H1 (cell line): ENCODE measurements around the gene BORCS6. TPM values are rescaled to one million over a fixed set of nuclear protein-coding genes. Genes with fewer than 3 reads are reported as not detected.

Experiments used
- ATF3 ChIP-seq: IDR thresholded peaks from 2 replicates; pipeline ENCODE4 v1.6.1; 2011; ENCODE audit warnings: low read depth, mild to moderate bottlenecking, low read length; ENCODE audit not compliant: insufficient read depth
- CBX8 ChIP-seq: fragments of 300-800, 300-1000 bp; sonication (generic); IDR thresholded peaks from 2 replicates; pipeline ENCODE4 v1.7.1; 2016; ENCODE audit warnings: low read depth, low read length, borderline replicate concordance
- CHD2 ChIP-seq: IDR thresholded peaks from 2 replicates; pipeline ENCODE4 v1.6.1; 2012; ENCODE audit warnings: low read length, improper control_type of control experiment
- CHD7 ChIP-seq: fragments of 300-600 bp; sonication (generic); IDR thresholded peaks from 2 replicates; pipeline ENCODE4 v1.7.1; 2012; ENCODE audit warnings: low read length, moderate library complexity, mild to moderate bottlenecking, inconsistent platforms; ENCODE audit not compliant: insufficient replicate concordance
- GABPA ChIP-seq: IDR thresholded peaks from 2 replicates; pipeline ENCODE4 v1.6.1; 2011; ENCODE audit warnings: mild to moderate bottlenecking, low read length, moderate library complexity, borderline replicate concordance; ENCODE audit not compliant: insufficient read depth
- MAFK ChIP-seq: IDR thresholded peaks from 2 replicates; pipeline ENCODE4 v1.6.1; 2012; ENCODE audit warnings: low read depth, mild to moderate bottlenecking, improper control_type of control experiment, low read length
- RAD21 ChIP-seq, 2 experiments: IDR thresholded peaks in 1 of 2; conservative IDR thresholded peaks in 1 of 2; 2 replicates each; pipeline ENCODE4 v1.6.1; 2011; ENCODE audit warnings: low read depth in 2 of 2, low read length in 2 of 2, improper control_type of control experiment in 1 of 2, inconsistent platforms in 1 of 2, mild to moderate bottlenecking in 1 of 2, moderate library complexity in 1 of 2
- polyA plus RNA-seq, 7 experiments: library from polyadenylated mRNA; depleted of rRNA in 3 of 7; stranded (reverse) in 5 of 7; unstranded in 2 of 7; fragments of >200 nt in 5 of 7; fragments of 200-250 nt in 2 of 7; gene quantifications; 1 replicate in 5 of 7; 2 replicates in 1 of 7; 4 replicates in 1 of 7; pipeline versions ENCODE4 v1.2.1 to v1.2.3, GENCODE V29; 2011 to 2013; ENCODE audit warnings: missing spikeins in 2 of 7, mixed read lengths in 2 of 7
- total RNA-seq: library from RNA; stranded (reverse); fragmentation: NEBNext Ultra II Directional; extraction: Animal tissue kit (Norgen Biotek cat#: 25700); gene quantifications from 2 replicates; pipeline ENCODE4 v1.2.1, GENCODE V29; 2021

The BORCS6 gene
- total and polyA plus RNA-seq, 2 of the 8 experiments (the other 6 are each of a cell fraction or from before 2014, with no cell fraction given): 3.3 to 3.6 TPM

- TF ChIP-seq CHD7: no peak
- TF ChIP-seq GABPA: no peak
- TF ChIP-seq CBX8: no peak
- TF ChIP-seq RAD21 (IDR thresholded peaks at IDR 0.05 in 1 of 2, conservative IDR thresholded peaks at IDR 0.05 in 1 of 2; ENCODE audit: low read depth in 2 of 2, low read length in 2 of 2): no peak
- no peak for TF ChIP-seq CHD2
- TF ChIP-seq ATF3: no peak
- no peak for TF ChIP-seq MAFK
Measured at GRCh38 chr17:8224891-8225812, 35.2 kb upstream of the BORCS6 start (continued).
